Progenitor cell of endocrine pancreas (in vitro differentiated cells): Measurements from ENCODE around the gene ADAM22. TPM values are rescaled to one million over a fixed set of nuclear protein-coding genes. Genes with fewer than 3 reads are reported as not detected.

ENCODE experiments used
- DNase-seq: peaks from one replicate; pipeline ENCODE4 v3.0.0; 2021; ENCODE audit warnings: low spot score; ENCODE audit not compliant: unreplicated experiment
- H3K27ac Mint-ChIP-seq: 2 replicates; pipeline ENCODE4 v1.8.0; 2021; ENCODE audit warnings: mild to moderate bottlenecking, moderate library complexity, mixed read lengths
- H3K27me3 Mint-ChIP-seq: 2 replicates; pipeline ENCODE4 v1.8.0; 2021; ENCODE audit warnings: mixed read lengths
- H3K36me3 Mint-ChIP-seq: 2 replicates; pipeline ENCODE4 v1.8.0; 2022; ENCODE audit warnings: mixed read lengths; ENCODE audit not compliant: insufficient read depth
- H3K4me1 Mint-ChIP-seq: 2 replicates; pipeline ENCODE4 v1.8.0; 2021; ENCODE audit warnings: low read depth, mixed read lengths
- H3K4me3 Mint-ChIP-seq: 2 replicates; pipeline ENCODE4 v1.8.0; 2021; ENCODE audit warnings: low read depth, mild to moderate bottlenecking, moderate library complexity, mixed read lengths
- H3K9me3 Mint-ChIP-seq: 2 replicates; pipeline ENCODE4 v1.8.0; 2021; ENCODE audit warnings: low read depth, mixed read lengths
- CTCF ChIP-seq: fragments of 200-600 bp; sonication (generic); IDR thresholded peaks from one replicate; pipeline ENCODE4 v1.5.0; 2021; ENCODE audit warnings: antibody characterized with exemption, mild to moderate bottlenecking; ENCODE audit not compliant: unreplicated experiment
- total RNA-seq: library from RNA; stranded (reverse); gene quantifications from 2 replicates; pipeline ENCODE4 v1.2.1, GENCODE V29; 2021

The ADAM22 gene
- total RNA-seq, 1 donor from 2014 or later, result 15.8 TPM

- no peak for TF ChIP-seq CTCF
- H3K4me3 Mint-ChIP-seq, result no peak overlapping the region
- H3K4me1 Mint-ChIP-seq, result no peaks in the 10 kb centered on the region
- no peaks in the 10 kb centered on the region for H3K27me3 Mint-ChIP-seq
- peaks cover 24% of the 10 kb centered on the region for H3K36me3 Mint-ChIP-seq
- no peak overlapping the region for H3K27ac Mint-ChIP-seq
- no peaks in the 10 kb centered on the region for H3K9me3 Mint-ChIP-seq
- DNase-seq, result no peak
Observed at GRCh38 chr7:88205179-88205578, 271.1 kb downstream of the ADAM22 start.

GRCh38 chr7:88206254-88206653 lies 272.2 kb downstream of the ADAM22 start:
- Mint-ChIP-seq H3K27me3 (no peaks in the 10 kb centered on the region), H3K4me3 (no peak overlapping the region), H3K36me3 (peaks cover 24% of the 10 kb centered on the region), H3K4me1 (no peaks in the 10 kb centered on the region), H3K27ac (no peak overlapping the region), H3K9me3 (no peaks in the 10 kb centered on the region)
- no peak for TF ChIP-seq CTCF
- no peak for DNase-seq

- Mint-ChIP-seq H3K4me3 (no peak overlapping the region), H3K27ac (no peak overlapping the region), H3K27me3 (no peaks in the 10 kb centered on the region), H3K36me3 (peaks cover 28% of the 10 kb centered on the region), H3K9me3 (no peaks in the 10 kb centered on the region), H3K4me1 (no peaks in the 10 kb centered on the region)
- no peak for TF ChIP-seq CTCF
- no peak for DNase-seq
Observed at GRCh38 chr7:88208521-88208920, 274.5 kb downstream of the ADAM22 start.

GRCh38 chr7:88212918-88213317 lies 278.9 kb downstream of the ADAM22 start:
- no peaks in the 10 kb centered on the region for H3K9me3 Mint-ChIP-seq
- no peak overlapping the region for H3K27ac Mint-ChIP-seq
- no peak overlapping the region for H3K4me3 Mint-ChIP-seq
- no peak for DNase-seq
- H3K4me1 Mint-ChIP-seq, result peaks cover 7% of the 10 kb centered on the region
- TF ChIP-seq CTCF, result no peak
- H3K27me3 Mint-ChIP-seq, result no peaks in the 10 kb centered on the region
- peaks cover 31% of the 10 kb centered on the region for H3K36me3 Mint-ChIP-seq

- peaks cover 24% of the 10 kb centered on the region for H3K36me3 Mint-ChIP-seq
- no peak overlapping the region for H3K27ac Mint-ChIP-seq
- no peaks in the 10 kb centered on the region for H3K27me3 Mint-ChIP-seq
- peaks cover 18% of the 10 kb centered on the region for H3K4me1 Mint-ChIP-seq
- no peak overlapping the region for H3K4me3 Mint-ChIP-seq
- H3K9me3 Mint-ChIP-seq, result no peaks in the 10 kb centered on the region
- no peak for DNase-seq
- TF ChIP-seq CTCF, result no peak
Observed at GRCh38 chr7:88214456-88214855, 280.4 kb downstream of the ADAM22 start.

GRCh38 chr7:88215295-88215694 lies 281.2 kb downstream of the ADAM22 start:
- Mint-ChIP-seq H3K4me3 (no peak overlapping the region), H3K27ac (no peak overlapping the region), H3K27me3 (no peaks in the 10 kb centered on the region), H3K36me3 (peaks cover 20% of the 10 kb centered on the region), H3K9me3 (no peaks in the 10 kb centered on the region), H3K4me1 (peaks cover 18% of the 10 kb centered on the region)
- no peak for DNase-seq
- no peak for TF ChIP-seq CTCF
